H1 (cell line): ENCODE data around the gene RAP1GDS1. TPM values are rescaled to one million over a fixed set of nuclear protein-coding genes. Genes with fewer than 3 reads are reported as not detected.

Experiments
- ASH2L ChIP-seq: fragments of 200-600, 300-600 bp; sonication (generic); IDR thresholded peaks from one replicate; pipeline ENCODE4 v1.7.1; 2017; ENCODE audit warnings: low read length
- BACH1 ChIP-seq: IDR thresholded peaks from 2 replicates; pipeline ENCODE4 v1.6.1; 2012; ENCODE audit warnings: low read length, improper control_type of control experiment
- CHD2 ChIP-seq: IDR thresholded peaks from 2 replicates; pipeline ENCODE4 v1.6.1; 2012; ENCODE audit warnings: low read length, improper control_type of control experiment
- CTBP2 ChIP-seq: IDR thresholded peaks from 2 replicates; pipeline ENCODE4 v1.7.0; 2011; ENCODE audit warnings: borderline replicate concordance, mild to moderate bottlenecking, moderate library complexity, mixed read lengths, low read length; ENCODE audit not compliant: insufficient read depth, insufficient read length
- EGR1 ChIP-seq: IDR thresholded peaks from 2 replicates; pipeline ENCODE4 v1.6.1; 2011; ENCODE audit warnings: low read depth, low read length, borderline replicate concordance
- EP300 ChIP-seq, 2 experiments: IDR thresholded peaks; 1 replicate in 1 of 2; 2 replicates in 1 of 2; pipeline ENCODE4 v1.6.1; 2011 to 2012; ENCODE audit warnings: low read depth in 2 of 2, low read length in 2 of 2, mild to moderate bottlenecking in 2 of 2, borderline replicate concordance in 1 of 2, inconsistent platforms in 1 of 2, moderate library complexity in 1 of 2
- EZH2 ChIP-seq: fragments of 200-600 bp; sonication (generic); IDR thresholded peaks from 2 replicates; pipeline ENCODE4 v1.7.1; 2012; ENCODE audit warnings: low read depth, mild to moderate bottlenecking, moderate library complexity, low read length, inconsistent platforms; ENCODE audit not compliant: severe bottlenecking
- FOSL1 ChIP-seq: IDR thresholded peaks from 2 replicates; pipeline ENCODE4 v1.6.1; 2011; ENCODE audit warnings: mild to moderate bottlenecking, low read depth, low read length, moderate library complexity; ENCODE audit not compliant: insufficient read depth
- GABPA ChIP-seq: IDR thresholded peaks from 2 replicates; pipeline ENCODE4 v1.6.1; 2011; ENCODE audit warnings: mild to moderate bottlenecking, low read length, moderate library complexity, borderline replicate concordance; ENCODE audit not compliant: insufficient read depth
- MAX ChIP-seq: IDR thresholded peaks from 2 replicates; pipeline ENCODE4 v1.6.1; 2012; ENCODE audit warnings: inconsistent platforms
- NRF1 ChIP-seq: IDR thresholded peaks from 2 replicates; pipeline ENCODE4 v1.6.1; 2011; ENCODE audit warnings: mild to moderate bottlenecking, low read depth, low read length, improper control_type of control experiment
- RAD21 ChIP-seq, 2 experiments: IDR thresholded peaks in 1 of 2; conservative IDR thresholded peaks in 1 of 2; 2 replicates each; pipeline ENCODE4 v1.6.1; 2011; ENCODE audit warnings: low read depth in 2 of 2, low read length in 2 of 2, improper control_type of control experiment in 1 of 2, inconsistent platforms in 1 of 2, mild to moderate bottlenecking in 1 of 2, moderate library complexity in 1 of 2
- RBBP5 ChIP-seq: IDR thresholded peaks from 2 replicates; pipeline ENCODE4 v1.7.1; 2012; ENCODE audit warnings: low read depth, mild to moderate bottlenecking, inconsistent platforms, low read length, moderate library complexity, borderline replicate concordance
- RNF2 ChIP-seq: fragments of 200-900, 300-1000 bp; sonication (generic); IDR thresholded peaks from 2 replicates; pipeline ENCODE4 v1.7.1; 2016; ENCODE audit warnings: borderline replicate concordance, low read depth, mild to moderate bottlenecking, antibody characterized with exemption, low read length; ENCODE audit not compliant: poor library complexity, severe bottlenecking; ENCODE audit errors: missing control alignments
- SP1 ChIP-seq: IDR thresholded peaks from 2 replicates; pipeline ENCODE4 v1.6.1; 2011; ENCODE audit warnings: low read depth, low read length
- TAF7 ChIP-seq: optimal IDR thresholded peaks from 2 replicates; pipeline ENCODE3; 2011; ENCODE audit warnings: low read depth, mild to moderate bottlenecking, inconsistent platforms, low read length, moderate library complexity, borderline replicate concordance
- TBP ChIP-seq: IDR thresholded peaks from 2 replicates; pipeline ENCODE4 v1.6.1; 2011; ENCODE audit warnings: low read depth, low read length, improper control_type of control experiment
- YY1 ChIP-seq: IDR thresholded peaks from 2 replicates; pipeline ENCODE4 v1.6.1; 2011; ENCODE audit warnings: low read depth, mild to moderate bottlenecking, low read length
- polyA plus RNA-seq, 7 experiments: library from polyadenylated mRNA; depleted of rRNA in 3 of 7; stranded (reverse) in 5 of 7; unstranded in 2 of 7; fragments of >200 nt in 5 of 7; fragments of 200-250 nt in 2 of 7; gene quantifications; 1 replicate in 5 of 7; 2 replicates in 1 of 7; 4 replicates in 1 of 7; pipeline versions ENCODE4 v1.2.1 to v1.2.3, GENCODE V29; 2011 to 2013; ENCODE audit warnings: missing spikeins in 2 of 7, mixed read lengths in 2 of 7
- total RNA-seq: library from RNA; stranded (reverse); fragmentation: NEBNext Ultra II Directional; extraction: Animal tissue kit (Norgen Biotek cat#: 25700); gene quantifications from 2 replicates; pipeline ENCODE4 v1.2.1, GENCODE V29; 2021
- TF ChIP-seq, protein P1 (sequence below): IDR thresholded peaks from 2 replicates; pipeline ENCODE4 v1.6.1; 2012; ENCODE audit warnings: inconsistent platforms

Gene RAP1GDS1
- total and polyA plus RNA-seq, 2 of the 8 experiments (the other 6 are each of a cell fraction or from before 2014, with no cell fraction given): 12.8 to 31.9 TPM

DNA sequence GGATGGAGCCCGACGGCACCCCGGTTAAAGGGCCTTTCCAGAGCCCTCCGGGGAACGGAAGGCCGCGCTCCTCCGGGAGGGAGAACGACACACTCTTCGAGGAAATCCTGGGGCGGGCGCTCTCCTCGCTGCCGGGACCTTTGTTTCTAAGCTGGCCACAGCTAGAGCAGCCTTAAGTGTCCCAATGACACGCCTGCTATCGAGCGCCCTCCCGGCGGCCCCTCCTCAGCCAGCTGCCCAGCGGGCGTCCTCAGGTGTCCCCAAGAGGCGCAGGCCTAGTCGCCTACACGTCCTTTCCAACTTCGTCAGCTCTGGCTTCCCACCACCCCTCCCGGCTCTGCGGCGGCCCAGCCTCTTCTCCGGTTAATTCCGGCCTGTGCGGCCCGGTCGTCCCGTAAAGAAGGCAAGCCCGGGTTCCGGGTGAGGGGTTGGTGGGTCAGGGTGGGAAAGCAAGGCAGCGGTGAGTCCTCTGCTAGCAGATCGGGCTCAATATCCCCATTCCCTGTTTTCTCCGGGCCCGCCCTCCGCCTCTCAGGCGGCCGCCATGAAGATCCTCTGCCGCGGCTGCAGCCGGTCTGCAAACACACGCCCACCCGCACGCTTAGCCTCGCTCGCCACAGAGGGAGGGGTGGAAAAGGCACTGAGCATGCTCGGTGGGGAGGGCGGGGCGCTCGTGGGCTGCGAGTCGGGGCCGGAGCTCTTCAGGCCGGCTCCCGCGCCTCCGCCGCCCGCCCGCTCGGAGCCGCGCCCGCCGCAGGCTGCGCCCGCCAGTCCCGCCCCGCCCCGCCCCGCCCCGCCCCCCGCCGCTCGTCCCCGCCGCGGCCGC, at the start of gene RAP1GDS1 (continued):
- TF ChIP-seq EP300 (IDR thresholded peaks at IDR 0.05; ENCODE audit: borderline replicate concordance in 1 of 2, low read depth in 2 of 2, low read length in 2 of 2) (no peak), BACH1 (no peak), EZH2 (no peak), YY1 (peak; percentile 88), NRF1 (peak; percentile 30; the same call in 1 of the 2 replicates), CHD2 (no peak), SP1 (no peak), TBP (peak; percentile 54; the same call in 1 of the 2 replicates), EGR1 (peak; percentile 3; the same call in 1 of the 2 replicates), FOSL1 (no peak), RBBP5 (0 out of 2 replicates have a peak, but pooled peaks have one; percentile 62), TAF7 (peak; percentile 22), ASH2L (peak; percentile 20), RAD21 (IDR thresholded peaks at IDR 0.05 in 1 of 2, conservative IDR thresholded peaks at IDR 0.05 in 1 of 2; ENCODE audit: low read depth in 2 of 2, low read length in 2 of 2) (no peak), CTBP2 (no peak), GABPA (no peak), RNF2 (no peak), MAX (peak; percentile 55; the same call in 1 of the 2 replicates)
- TF ChIP-seq, protein P1, sequence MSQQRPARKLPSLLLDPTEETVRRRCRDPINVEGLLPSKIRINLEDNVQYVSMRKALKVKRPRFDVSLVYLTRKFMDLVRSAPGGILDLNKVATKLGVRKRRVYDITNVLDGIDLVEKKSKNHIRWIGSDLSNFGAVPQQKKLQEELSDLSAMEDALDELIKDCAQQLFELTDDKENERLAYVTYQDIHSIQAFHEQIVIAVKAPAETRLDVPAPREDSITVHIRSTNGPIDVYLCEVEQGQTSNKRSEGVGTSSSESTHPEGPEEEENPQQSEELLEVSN: peak; percentile 38; the same call in 1 of the 2 replicates
